Skeletal muscle tissue (tissue), 4 donors: ENCODE results near the gene PRPH2. TPM values are rescaled to one million over a fixed set of nuclear protein-coding genes. Genes with fewer than 3 reads are reported as not detected.

Source experiments
- H3K27ac ChIP-seq: one replicate; pipeline ENCODE4 v1.7.0; 2013; ENCODE audit warnings: mild to moderate bottlenecking, low read depth, low read length, inconsistent platforms
- H3K27me3 ChIP-seq, 3 donors: one replicate each; pipeline ENCODE4 v1.7.0; 2013; ENCODE audit warnings: low read length in 3 of 3; ENCODE audit not compliant: control insufficient read depth in 3 of 3, insufficient read depth in 3 of 3
- H3K36me3 ChIP-seq, 3 donors: one replicate each; pipeline ENCODE4 v1.7.0; 2013; ENCODE audit warnings: low read length in 3 of 3; ENCODE audit not compliant: control insufficient read depth in 3 of 3, insufficient read depth in 3 of 3
- H3K4me1 ChIP-seq, 3 donors: one replicate each; pipeline ENCODE4 v1.7.0; 2013; ENCODE audit warnings: low read length in 3 of 3, mild to moderate bottlenecking in 3 of 3; ENCODE audit not compliant: control insufficient read depth in 3 of 3, insufficient read depth in 3 of 3
- H3K4me3 ChIP-seq, 3 donors: one replicate each; pipeline ENCODE4 v1.7.0; 2013; ENCODE audit warnings: low read length in 3 of 3
- H3K9ac ChIP-seq, 3 donors: one replicate each; pipeline ENCODE4 v1.7.0; 2013; ENCODE audit warnings: low read length in 3 of 3, mild to moderate bottlenecking in 3 of 3, moderate library complexity in 2 of 3, low read depth in 1 of 3
- H3K9me3 ChIP-seq, 3 donors: one replicate each; pipeline ENCODE4 v1.7.0; 2013; ENCODE audit warnings: low read length in 3 of 3; ENCODE audit not compliant: control insufficient read depth in 3 of 3
- total RNA-seq: library from RNA; depleted of rRNA; stranded (reverse); fragments of >200 nt; gene quantifications from one replicate; pipeline ENCODE4 v1.2.3, GENCODE V29; 2014
- donor health status: Osteomylitis.

Gene PRPH2
- total RNA-seq, 1 donor from 2014 or later: 5.7 TPM

DNA sequence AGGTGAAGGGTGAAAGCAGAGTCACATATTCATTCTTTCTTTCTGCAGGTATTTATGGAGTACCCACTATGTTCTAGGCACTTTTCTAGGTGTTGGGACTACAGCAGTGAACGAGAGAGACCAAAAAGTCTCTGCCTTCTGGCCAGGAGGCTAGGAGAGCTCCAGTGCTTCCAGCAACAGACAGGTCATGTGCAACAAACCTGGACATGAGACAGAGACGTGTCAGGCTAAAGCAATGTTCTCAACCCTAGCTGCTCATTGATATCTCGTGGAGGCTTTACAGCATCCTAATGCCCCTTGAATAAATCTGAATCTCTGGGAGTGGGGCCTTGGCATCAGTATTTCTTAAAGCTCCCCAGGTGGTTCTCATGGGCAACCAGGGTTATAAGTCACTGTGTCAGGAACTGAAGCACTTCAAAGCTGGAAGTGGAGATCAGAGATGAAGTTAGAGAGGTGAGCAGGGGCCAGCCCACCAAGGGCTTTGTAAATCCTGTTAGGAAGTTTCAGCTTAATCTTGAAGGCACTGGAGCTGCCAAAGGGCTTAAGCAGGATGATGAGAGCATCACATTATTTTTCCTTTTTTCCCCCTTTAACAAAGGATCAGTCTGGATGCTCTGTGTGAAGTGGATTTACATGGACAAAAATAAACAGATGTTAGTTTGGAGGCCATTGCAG is 36.5 kb upstream of the PRPH2 start:
- H3K27ac ChIP-seq: no peak overlapping the region
- H3K9ac ChIP-seq: no peak overlapping the region
- peaks cover 0 to 9% (median 3%) of the 10 kb centered on the region in 3 donors for H3K36me3 ChIP-seq
- no peaks in the 10 kb centered on the region for H3K9me3 ChIP-seq
- no peak overlapping the region for H3K4me3 ChIP-seq
- no peaks in the 10 kb centered on the region for H3K27me3 ChIP-seq
- H3K4me1 ChIP-seq: peaks cover 2 to 13% (median 12%) of the 10 kb centered on the region in 3 donors

GRCh38 chr6:42756722-42757121 is 34.3 kb upstream of the PRPH2 start:
- Histone ChIP-seq H3K4me1 (peaks cover 2 to 18% (median 15%) of the 10 kb centered on the region in 3 donors), H3K27me3 (no peaks in the 10 kb centered on the region), H3K9me3 (no peaks in the 10 kb centered on the region), H3K4me3 (no peak overlapping the region), H3K27ac (no peak overlapping the region), H3K9ac (no peak overlapping the region), H3K36me3 (peaks cover 0 to 9% (median 3%) of the 10 kb centered on the region in 3 donors)

GRCh38 chr6:42754759-42755158 is 32.4 kb upstream of the PRPH2 start:
- no peak overlapping the region for H3K4me3 ChIP-seq
- no peaks in the 10 kb centered on the region for H3K9me3 ChIP-seq
- no peak overlapping the region for H3K9ac ChIP-seq
- H3K36me3 ChIP-seq: peaks cover 0 to 8% (median 3%) of the 10 kb centered on the region in 3 donors
- H3K4me1 ChIP-seq: peaks cover 2 to 15% (median 14%) of the 10 kb centered on the region in 3 donors
- no peaks in the 10 kb centered on the region for H3K27me3 ChIP-seq
- H3K27ac ChIP-seq: no peak overlapping the region

GRCh38 chr6:42751055-42751454 is 28.7 kb upstream of the PRPH2 start:
- H3K4me3 ChIP-seq: no peak overlapping the region
- no peaks in the 10 kb centered on the region for H3K27me3 ChIP-seq
- no peaks in the 10 kb centered on the region for H3K9me3 ChIP-seq
- H3K4me1 ChIP-seq: peaks cover 3 to 14% (median 11%) of the 10 kb centered on the region in 3 donors
- no peak overlapping the region for H3K27ac ChIP-seq
- no peak overlapping the region for H3K9ac ChIP-seq
- no peaks in the 10 kb centered on the region for H3K36me3 ChIP-seq

- Histone ChIP-seq H3K9me3 (no peaks in the 10 kb centered on the region), H3K4me1 (peaks cover 12 to 31% (median 26%) of the 10 kb centered on the region in 3 donors), H3K4me3 (no peak overlapping the region), H3K27ac (no peak overlapping the region), H3K36me3 (peaks cover 0 to 2% (median 0%) of the 10 kb centered on the region in 3 donors), H3K9ac (peak overlapping the region in 1 of 3 donors; percentile 41), H3K27me3 (no peaks in the 10 kb centered on the region)
These were observed 26.0 kb upstream of the PRPH2 start for GRCh38 chr6:42748203-42748898.

DNA sequence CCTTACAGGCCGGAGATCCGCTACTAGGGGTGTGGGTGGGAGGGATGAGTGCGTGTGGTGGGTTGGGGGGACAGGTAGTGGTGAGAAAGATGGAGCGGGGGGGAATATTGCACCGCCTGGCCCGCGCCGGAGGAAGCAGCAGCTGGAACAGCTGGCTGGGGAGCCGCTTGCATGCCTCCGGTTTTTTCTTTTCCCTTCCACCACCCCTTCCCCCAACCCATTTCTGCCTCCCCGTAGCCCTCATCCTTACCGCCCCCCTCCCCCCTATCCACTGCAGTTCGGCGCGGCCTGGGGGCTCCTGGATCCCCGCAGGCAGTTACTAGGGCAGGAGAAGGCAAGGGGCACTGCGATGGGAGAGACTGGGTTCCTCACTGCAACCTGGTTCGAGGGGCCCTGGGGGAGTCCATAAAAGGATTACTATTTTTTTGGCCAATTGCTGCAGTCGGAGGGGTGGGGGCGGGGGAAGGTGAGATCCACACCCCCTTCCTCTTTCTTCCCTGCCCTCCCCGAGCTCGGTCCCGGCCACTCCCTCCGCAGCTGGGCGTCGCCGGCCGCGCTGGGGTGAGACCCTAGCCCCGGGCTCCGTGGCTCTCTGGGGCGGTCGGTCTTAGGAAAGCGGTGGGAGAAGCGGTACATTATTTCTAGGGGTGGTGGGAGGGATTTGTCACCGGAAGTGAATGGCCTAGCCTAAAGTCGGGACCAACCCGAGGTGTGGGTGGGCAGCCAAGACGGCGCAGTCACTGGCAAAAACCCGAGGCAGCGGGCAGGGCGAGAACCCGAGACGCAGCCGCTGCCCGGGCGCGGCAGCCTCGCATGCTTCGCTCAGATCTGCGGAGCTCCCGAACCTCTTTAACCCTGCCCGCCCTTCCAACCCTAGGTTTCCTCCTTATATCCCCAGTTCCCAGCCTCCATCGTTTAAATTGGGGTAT is 24.3 kb upstream of the PRPH2 start:
- Histone ChIP-seq H3K27ac (peak overlapping the region; percentile 84), H3K9ac (peak overlapping the region; percentile 83 to 93 (median 90)), H3K4me1 (peaks cover 9 to 30% (median 29%) of the 10 kb centered on the region in 3 donors), H3K36me3 (peaks cover 0 to 2% (median 0%) of the 10 kb centered on the region in 3 donors), H3K27me3 (no peaks in the 10 kb centered on the region), H3K9me3 (no peaks in the 10 kb centered on the region), H3K4me3 (peak overlapping the region; percentile 78 to 86 (median 82))

GRCh38 chr6:42745640-42746462 is 23.5 kb upstream of the PRPH2 start, which contains the start of gene TBCC:
TBCC (minus strand) TSS chr6:42746103; CDS start chr6:42746073, 30 bp downstream.
- H3K4me3 ChIP-seq: peak within 1 kb of the TSS; percentile 98 to 99 (median 99)
- H3K9me3 ChIP-seq: no peaks in the 10 kb centered on the region
- H3K27ac ChIP-seq: peak within 1 kb of the TSS; percentile 95
- H3K9ac ChIP-seq: peak within 1 kb of the TSS; percentile 98 to 100 (median 100)
- no peaks in the 10 kb centered on the region for H3K27me3 ChIP-seq
- H3K36me3 ChIP-seq: peaks cover 0 to 2% (median 0%) of the 10 kb centered on the region in 3 donors
- H3K4me1 ChIP-seq: peaks cover 9 to 30% (median 29%) of the 10 kb centered on the region in 3 donors

DNA sequence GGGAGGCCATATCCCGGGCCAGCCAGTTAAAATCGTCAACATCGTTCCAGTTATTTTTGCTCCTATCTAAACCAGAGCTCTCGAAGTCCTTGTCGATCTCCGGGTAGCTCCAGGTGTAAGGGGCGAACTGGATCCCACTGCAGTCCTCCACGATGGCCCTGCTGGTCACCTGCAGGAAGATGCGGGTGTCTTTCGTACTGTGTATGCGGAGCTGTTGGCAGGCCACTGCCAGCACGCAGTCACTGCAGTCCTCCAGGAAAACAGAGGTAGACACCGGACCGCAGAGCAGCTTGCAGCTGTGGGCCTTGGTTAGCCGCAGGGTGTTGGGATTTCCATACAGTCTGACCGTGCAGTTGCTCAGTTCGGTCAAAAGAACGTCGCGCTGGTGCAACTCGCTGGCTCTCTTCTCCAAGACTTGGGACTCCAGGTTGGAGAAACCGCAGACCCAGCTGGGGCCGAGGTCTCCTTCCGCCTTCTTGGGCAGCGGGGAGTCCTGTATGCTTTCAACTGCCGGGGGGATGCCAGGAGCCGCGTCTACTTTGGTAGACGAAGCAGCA is 22.8 kb upstream of the PRPH2 start:
- no peaks in the 10 kb centered on the region for H3K9me3 ChIP-seq
- H3K27ac ChIP-seq: peak overlapping the region; percentile 95
- peak overlapping the region; percentile 98 to 99 (median 99) for H3K4me3 ChIP-seq

More for the DNA sequence above, 22.8 kb upstream of the PRPH2 start:
- peaks cover 0 to 2% (median 0%) of the 10 kb centered on the region in 3 donors for H3K36me3 ChIP-seq
- H3K27me3 ChIP-seq: no peaks in the 10 kb centered on the region
- peak overlapping the region; percentile 98 to 100 (median 100) for H3K9ac ChIP-seq
- peaks cover 9 to 30% (median 29%) of the 10 kb centered on the region in 3 donors for H3K4me1 ChIP-seq
